Measurements from ENCODE around the gene RNF41.

RNF41 gene

DNA sequence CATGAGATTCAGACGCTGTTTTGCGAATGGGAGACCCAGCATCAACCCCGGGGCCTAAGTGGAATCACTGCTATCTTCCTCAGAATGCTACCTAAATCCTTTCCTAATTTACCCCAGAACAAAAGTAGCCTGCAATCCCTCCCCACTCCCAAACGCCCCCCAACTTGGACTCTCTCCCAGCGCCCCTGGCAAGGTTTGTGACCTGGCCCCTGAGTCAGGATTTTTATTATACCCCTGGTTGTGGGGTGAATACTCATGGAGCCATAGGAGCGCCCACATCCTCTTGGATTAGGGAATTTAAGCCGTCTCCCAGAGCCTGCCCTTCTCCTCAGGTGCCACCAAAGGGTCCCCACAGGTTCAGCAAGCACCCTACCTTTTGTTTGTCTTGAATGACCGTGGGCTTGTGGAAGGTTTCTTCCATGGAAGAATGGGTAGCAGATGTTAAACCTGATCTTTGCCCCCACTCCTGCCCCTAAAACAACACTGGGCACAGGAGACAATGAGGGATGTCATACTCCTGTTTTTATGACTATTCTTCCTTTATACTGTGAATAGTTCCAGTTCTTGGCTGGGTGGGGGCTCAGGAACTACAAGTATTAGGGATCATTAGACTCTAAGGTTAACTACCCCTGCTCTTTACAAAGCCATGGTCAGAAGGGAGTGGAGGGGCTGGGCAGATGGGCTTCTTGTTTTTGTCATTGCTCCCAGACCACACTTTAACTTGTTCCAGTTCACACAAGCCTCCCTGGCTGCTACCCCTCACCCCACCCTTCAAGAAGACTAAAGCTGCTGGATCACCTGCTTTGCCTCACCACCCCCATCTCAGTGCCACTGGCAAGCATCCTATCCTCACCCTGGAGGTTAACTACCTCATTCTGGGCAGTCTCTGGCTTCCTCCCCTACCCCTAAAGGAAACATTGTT lies 68.7 kb downstream of the RNF41 start:
- no peak for DNase-seq (ENCODE audit: low spot score)

All from CD4-positive, alpha-beta T cell treated with Interleukin-2 at 100 ng/mL for 4 hours (primary cell).